ENCODE measurements around the gene SCN11A. TPM values are rescaled to one million over a fixed set of nuclear protein-coding genes. Genes with fewer than 3 reads are reported as not detected.

Gene SCN11A
- total RNA-seq, 1 experiment from 2014 or later = not detected

DNA sequence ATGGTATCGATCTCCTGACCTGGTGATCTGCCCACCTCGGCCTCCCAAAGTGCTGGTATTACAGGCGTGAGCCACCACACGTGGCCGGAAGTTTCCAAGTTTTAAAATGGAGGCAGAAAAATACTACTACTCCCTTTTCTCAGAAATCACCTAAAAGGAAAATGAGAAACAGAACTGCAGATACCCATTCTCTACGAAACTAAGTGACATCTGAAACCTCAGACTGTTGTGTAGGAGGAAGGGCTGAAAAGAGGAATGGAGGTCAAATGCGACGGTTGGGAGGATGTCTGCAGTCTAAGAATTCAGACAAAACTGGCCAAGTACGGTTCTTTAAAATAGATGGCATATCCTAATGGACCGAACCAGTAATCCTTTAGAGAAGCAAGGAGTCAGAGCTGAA lies 24.2 kb upstream of the SCN11A start:
- Mint-ChIP-seq H3K4me3 (ENCODE audit: unreplicated experiment) (no peak overlapping the region), H3K4me1 (ENCODE audit: insufficient read depth, unreplicated experiment) (no peaks in the 10 kb centered on the region), H3K9me3 (ENCODE audit: unreplicated experiment) (no peaks in the 10 kb centered on the region), H3K27ac (ENCODE audit: low read depth, unreplicated experiment) (no peak overlapping the region), H3K36me3 (ENCODE audit: insufficient read depth, unreplicated experiment) (peaks cover 43% of the 10 kb centered on the region), H3K27me3 (ENCODE audit: insufficient read depth, unreplicated experiment) (no peaks in the 10 kb centered on the region)
- DNase-seq (ENCODE audit: unreplicated experiment) = no peak
- TF ChIP-seq, protein P1, sequence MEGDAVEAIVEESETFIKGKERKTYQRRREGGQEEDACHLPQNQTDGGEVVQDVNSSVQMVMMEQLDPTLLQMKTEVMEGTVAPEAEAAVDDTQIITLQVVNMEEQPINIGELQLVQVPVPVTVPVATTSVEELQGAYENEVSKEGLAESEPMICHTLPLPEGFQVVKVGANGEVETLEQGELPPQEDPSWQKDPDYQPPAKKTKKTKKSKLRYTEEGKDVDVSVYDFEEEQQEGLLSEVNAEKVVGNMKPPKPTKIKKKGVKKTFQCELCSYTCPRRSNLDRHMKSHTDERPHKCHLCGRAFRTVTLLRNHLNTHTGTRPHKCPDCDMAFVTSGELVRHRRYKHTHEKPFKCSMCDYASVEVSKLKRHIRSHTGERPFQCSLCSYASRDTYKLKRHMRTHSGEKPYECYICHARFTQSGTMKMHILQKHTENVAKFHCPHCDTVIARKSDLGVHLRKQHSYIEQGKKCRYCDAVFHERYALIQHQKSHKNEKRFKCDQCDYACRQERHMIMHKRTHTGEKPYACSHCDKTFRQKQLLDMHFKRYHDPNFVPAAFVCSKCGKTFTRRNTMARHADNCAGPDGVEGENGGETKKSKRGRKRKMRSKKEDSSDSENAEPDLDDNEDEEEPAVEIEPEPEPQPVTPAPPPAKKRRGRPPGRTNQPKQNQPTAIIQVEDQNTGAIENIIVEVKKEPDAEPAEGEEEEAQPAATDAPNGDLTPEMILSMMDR (IDR thresholded peaks at IDR 0.05; ENCODE audit: unreplicated experiment) = no peak
- POLR2A ChIA-PET = interaction anchor here (1.0 to 2.4 kb wide), 2 partner anchors 11 to 24 kb away, joined by 3 to 5 read pairs; partner anchors contain the start of genes SCN11A and WDR48
- CTCF ChIA-PET = interaction anchor here (0.9 to 1.9 kb wide), 2 partner anchors 27 to 216 kb away, joined by 3 to 8 read pairs; no protein-coding TSS in a partner anchor
- intact Hi-C loops (cut with micrococcal nuclease) = no loop called here
- no TSS peak for BruUV-seq (replicated peaks)

DNA sequence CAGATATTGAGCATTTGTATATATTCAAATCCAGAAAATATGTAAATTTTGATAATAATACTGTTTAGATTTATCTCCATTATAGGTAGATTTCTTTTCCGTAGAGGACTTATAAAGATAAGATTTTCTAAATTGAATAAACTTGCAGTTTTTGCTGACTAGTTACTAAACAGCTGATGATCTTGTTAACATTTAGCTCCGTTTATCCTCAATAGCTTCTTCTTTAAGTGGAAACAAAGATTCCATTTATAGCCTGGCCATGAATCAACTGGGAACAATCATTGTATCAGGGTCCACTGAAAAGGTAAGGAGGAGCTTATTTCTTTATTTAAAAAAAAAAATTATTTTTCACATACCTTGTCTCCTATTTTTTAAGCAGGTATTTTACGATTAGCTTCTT lies 16.8 kb upstream of the SCN11A start:
- TF ChIP-seq, protein P1 (IDR thresholded peaks at IDR 0.05; ENCODE audit: unreplicated experiment) = no peak
- POLR2A ChIA-PET = interaction anchor here (0.7 kb wide), 1 partner anchor 41 kb away, joined by 3 read pairs; no protein-coding TSS in a partner anchor
- DNase-seq (ENCODE audit: unreplicated experiment) = no peak
- Mint-ChIP-seq H3K9me3 (ENCODE audit: unreplicated experiment) (no peaks in the 10 kb centered on the region), H3K4me3 (ENCODE audit: unreplicated experiment) (no peak overlapping the region), H3K36me3 (ENCODE audit: insufficient read depth, unreplicated experiment) (peaks cover 27% of the 10 kb centered on the region), H3K27ac (ENCODE audit: low read depth, unreplicated experiment) (no peak overlapping the region), H3K27me3 (ENCODE audit: insufficient read depth, unreplicated experiment) (no peaks in the 10 kb centered on the region), H3K4me1 (ENCODE audit: insufficient read depth, unreplicated experiment) (peaks cover 5% of the 10 kb centered on the region)
- intact Hi-C loops (cut with micrococcal nuclease) = no loop called here
- CTCF ChIA-PET = interaction anchor here (1.3 to 2.2 kb wide), 2 partner anchors 20 to 220 kb away, joined by 4 to 9 read pairs; no protein-coding TSS in a partner anchor
- no TSS peak for BruUV-seq (replicated peaks)

DNA sequence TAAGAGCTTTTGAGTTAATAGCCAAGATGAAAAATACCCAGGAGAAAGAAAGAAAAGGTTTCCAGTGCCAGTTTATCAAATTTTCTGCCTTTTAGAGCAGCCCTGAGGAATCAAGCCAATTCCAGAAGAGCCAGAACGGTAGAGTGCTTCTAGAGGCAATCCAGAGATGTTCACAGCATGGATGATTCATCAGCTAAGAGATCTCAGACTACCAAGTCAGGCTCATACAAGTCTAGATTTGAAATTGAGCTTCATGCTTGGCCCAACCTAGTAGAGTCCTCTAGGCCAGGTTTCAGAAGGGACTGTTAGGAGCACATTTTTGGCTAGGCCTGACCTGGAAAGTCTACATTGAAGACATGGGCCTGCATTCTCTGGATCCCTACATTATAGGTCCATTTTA lies 15.5 kb upstream of the SCN11A start:
- peaks cover 27% of the 10 kb centered on the region for H3K36me3 Mint-ChIP-seq (ENCODE audit: insufficient read depth, unreplicated experiment)
- TF ChIP-seq, protein P1 (IDR thresholded peaks at IDR 0.05; ENCODE audit: unreplicated experiment) = no peak
- CTCF ChIA-PET = interaction anchor here (0.5 to 1.2 kb wide), 10 partner anchors 12 to 571 kb away, joined by 3 to 9 read pairs (median 3); no protein-coding TSS in a partner anchor
- no peak overlapping the region for H3K27ac Mint-ChIP-seq (ENCODE audit: low read depth, unreplicated experiment)
- DNase-seq (ENCODE audit: unreplicated experiment) = peak; percentile 14
- intact Hi-C loops (cut with micrococcal nuclease) = no loop called here
- H3K9me3 Mint-ChIP-seq (ENCODE audit: unreplicated experiment) = no peaks in the 10 kb centered on the region
- BruUV-seq (replicated peaks) = no TSS peak
- H3K4me1 Mint-ChIP-seq (ENCODE audit: insufficient read depth, unreplicated experiment) = peaks cover 5% of the 10 kb centered on the region
- POLR2A ChIA-PET = interaction anchor here (0.6 to 0.8 kb wide), 2 partner anchors 11 to 571 kb away, joined by 3 read pairs; no protein-coding TSS in a partner anchor
- H3K4me3 Mint-ChIP-seq (ENCODE audit: unreplicated experiment) = no peak overlapping the region
- H3K27me3 Mint-ChIP-seq (ENCODE audit: insufficient read depth, unreplicated experiment) = no peaks in the 10 kb centered on the region

DNA sequence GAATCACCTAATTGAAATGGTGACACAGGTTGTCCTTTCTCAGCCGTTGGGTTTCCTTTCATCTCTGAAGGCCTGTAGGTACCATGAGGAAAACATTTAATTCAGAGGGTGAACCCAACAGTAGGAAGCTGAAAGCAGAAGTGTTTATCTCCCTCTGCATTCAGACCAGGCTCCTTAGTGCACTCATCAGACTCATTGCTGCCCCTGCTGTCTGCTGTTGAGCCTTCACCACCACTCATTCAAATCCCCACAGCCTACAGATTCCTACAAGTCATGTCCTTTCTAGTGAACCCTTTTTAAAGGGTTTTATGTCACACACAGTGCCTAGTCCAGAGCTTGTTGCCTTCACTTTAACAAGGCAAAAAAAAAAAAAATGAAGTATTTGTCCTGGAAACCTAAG lies 13.5 kb upstream of the SCN11A start:
- TF ChIP-seq, protein P1 (IDR thresholded peaks at IDR 0.05; ENCODE audit: unreplicated experiment) = peak; percentile 24
- Mint-ChIP-seq H3K4me1 (ENCODE audit: insufficient read depth, unreplicated experiment) (peaks cover 5% of the 10 kb centered on the region), H3K27me3 (ENCODE audit: insufficient read depth, unreplicated experiment) (no peaks in the 10 kb centered on the region), H3K27ac (ENCODE audit: low read depth, unreplicated experiment) (no peak overlapping the region), H3K9me3 (ENCODE audit: unreplicated experiment) (no peaks in the 10 kb centered on the region), H3K36me3 (ENCODE audit: insufficient read depth, unreplicated experiment) (peaks cover 26% of the 10 kb centered on the region), H3K4me3 (ENCODE audit: unreplicated experiment) (no peak overlapping the region)
- no TSS peak for BruUV-seq (replicated peaks)
- intact Hi-C loops (cut with micrococcal nuclease) = no loop called here
- CTCF ChIA-PET = interaction anchor here (0.6 to 1.4 kb wide), 6 partner anchors 15 to 227 kb away, joined by 3 to 5 read pairs (median 4); no protein-coding TSS in a partner anchor
- POLR2A ChIA-PET = interaction anchor here (1.2 to 1.5 kb wide), 2 partner anchors 11 to 13 kb away, joined by 3 read pairs; partner anchors contain the start of genes SCN11A and WDR48
- DNase-seq (ENCODE audit: unreplicated experiment) = peak; percentile 20

Data from MCF 10A (cell line).